HepG2 (cell line): ENCODE measurements around the gene ADCY9. TPM values are rescaled to one million over a fixed set of nuclear protein-coding genes. Genes with fewer than 3 reads are reported as not detected.

Experiments
- ATAC-seq: fragments of 200-7000 bp; cut with Tn5 transposase; 3 replicates; pipeline ENCODE4 v1.9.1; 2020; ENCODE audit warnings: mild to moderate bottlenecking, moderate library complexity
- BruUV-seq: library from RNA; stranded (reverse); fragments of 400-500 nt; replicated peaks from 2 replicates; lab custom pipeline; 2021; lab: Mats Ljungman, UMichigan
- CTCF ChIA-PET: fragments of 300-600 bp; formaldehyde crosslinking; extraction: SDS; loops from one replicate; lab custom pipeline; 2021; ENCODE audit warnings: low total read pairs, inconsistent platforms, low intra/inter-chr PET ratio; lab: Yijun Ruan, JAX
- POLR2A ChIA-PET: fragments of 350-600 bp; sonication (Branson Sonifier 250); formaldehyde crosslinking; loops from one replicate; lab custom pipeline; 2020; ENCODE audit warnings: antibody characterized with exemption, inconsistent platforms; lab: Yijun Ruan, JAX
- DNase-seq: peaks from one replicate; pipeline ENCODE4 v3.0.0-alpha.2; 2015; ENCODE audit warnings: low spot score
- FAIRE-seq: peaks from 3 replicates; lab custom pipeline; 2011; peaks lifted over from hg19 to GRCh38; lab: Jason Lieb, UNC
- H2AFZ ChIP-seq: one replicate; pipeline ENCODE4 v1.6.1; 2011; ENCODE audit warnings: low read length, inconsistent platforms
- H3K27ac ChIP-seq: fragments of 300-600 bp; 3 replicates; pipeline ENCODE4 v1.8.0; 2011; ENCODE audit warnings: mixed run types, mild to moderate bottlenecking, mixed read lengths, low read length, inconsistent platforms; ENCODE audit not compliant: insufficient read depth; ENCODE audit errors: extremely low read length
- H3K27me3 ChIP-seq, 2 experiments: fragments of 200-600 bp in 1 of 2; 2 replicates in 1 of 2; 3 replicates in 1 of 2; pipeline versions ENCODE4 v1.6.0 to v1.8.0; 2011; ENCODE audit warnings: low read length in 2 of 2, mild to moderate bottlenecking in 2 of 2, moderate library complexity in 2 of 2, inconsistent platforms in 1 of 2; ENCODE audit not compliant: insufficient read depth in 2 of 2, control insufficient read depth in 1 of 2
- H3K36me3 ChIP-seq, 2 experiments: fragments of 200-600 bp in 1 of 2; replicated peaks in 1 of 2; 2 replicates in 1 of 2; 3 replicates in 1 of 2; pipeline versions ENCODE4 v1.5.1 to v1.8.0; 2011; ENCODE audit warnings: low read length in 2 of 2, inconsistent platforms in 1 of 2; ENCODE audit not compliant: insufficient read depth in 2 of 2, control insufficient read depth in 1 of 2
- H3K4me1 ChIP-seq: 2 replicates; pipeline ENCODE4 v1.5.1; 2012; ENCODE audit warnings: low read length, inconsistent platforms; ENCODE audit not compliant: insufficient read depth
- H3K4me2 ChIP-seq: 2 replicates; pipeline ENCODE4 v1.6.0; 2011; ENCODE audit warnings: low read depth, low read length, inconsistent platforms
- H3K4me3 ChIP-seq, 3 experiments: fragments of 200-600 bp in 1 of 3; sonication (generic), shearing (Covaris generic) in 1 of 3; replicated peaks in 1 of 3; 2 replicates each; pipeline ENCODE4 v1.5.1; 2011 to 2016; ENCODE audit warnings: low read length in 3 of 3, inconsistent platforms in 2 of 3, low read depth in 2 of 3, mild to moderate bottlenecking in 2 of 3, control low read depth in 1 of 3, mixed read lengths in 1 of 3; ENCODE audit not compliant: insufficient read depth in 1 of 3
- H3K79me2 ChIP-seq: one replicate; pipeline ENCODE4 v1.6.1; 2011; ENCODE audit warnings: low read length, inconsistent platforms; ENCODE audit not compliant: insufficient read depth
- H3K9ac ChIP-seq: 2 replicates; pipeline ENCODE4 v1.6.0; 2011; ENCODE audit warnings: mild to moderate bottlenecking, low read depth, low read length, inconsistent platforms; ENCODE audit not compliant: insufficient read depth
- H3K9me3 ChIP-seq: 2 replicates; pipeline ENCODE4 v1.5.1; 2012; ENCODE audit warnings: mild to moderate bottlenecking, low read length
- H4K20me1 ChIP-seq: 2 replicates; pipeline ENCODE4 v1.6.0; 2011; ENCODE audit warnings: inconsistent platforms, mild to moderate bottlenecking, low read length, moderate library complexity; ENCODE audit not compliant: insufficient read depth
- ATF1 ChIP-seq: IDR thresholded peaks from 2 replicates; pipeline ENCODE4 v1.6.1; 2016; ENCODE audit warnings: mild to moderate bottlenecking, control low read depth
- E2F2 ChIP-seq: sonication (generic); formaldehyde crosslinking; IDR thresholded peaks from 2 replicates; pipeline ENCODE4 v1.4.0; 2020; ENCODE audit warnings: missing genetic modification reagents, borderline replicate concordance
- KMT2A ChIP-seq: sonication (generic); formaldehyde crosslinking; IDR thresholded peaks from 2 replicates; pipeline ENCODE4 v1.4.0; 2020; ENCODE audit warnings: missing genetic modification reagents
- LCORL ChIP-seq, 2 experiments: fragments of 450-650 bp in 1 of 2; sonication (generic) in 1 of 2; formaldehyde crosslinking in 1 of 2; IDR thresholded peaks; 2 replicates each; pipeline versions ENCODE4 v1.5.0 to v1.6.1; 2017 to 2020; ENCODE audit warnings: antibody characterized with exemption in 1 of 2, missing genetic modification reagents in 1 of 2
- NAIF1 ChIP-seq: sonication (generic); formaldehyde crosslinking; IDR thresholded peaks from 2 replicates; pipeline ENCODE4 v1.5.0; 2020; ENCODE audit warnings: mild to moderate bottlenecking, missing genetic modification reagents, borderline replicate concordance
- PHF21A ChIP-seq: sonication (generic); formaldehyde crosslinking; IDR thresholded peaks from 2 replicates; pipeline ENCODE4 v1.5.0; 2020; ENCODE audit warnings: mild to moderate bottlenecking, missing genetic modification reagents
- RELA ChIP-seq: sonication (generic); formaldehyde crosslinking; IDR thresholded peaks from 2 replicates; pipeline ENCODE4 v1.4.0; 2020; ENCODE audit warnings: missing genetic modification reagents
- SMAD3 ChIP-seq: sonication (generic); formaldehyde crosslinking; IDR thresholded peaks from 2 replicates; pipeline ENCODE4 v1.4.0; 2020; ENCODE audit warnings: missing genetic modification reagents
- SMYD3 ChIP-seq: sonication (generic); formaldehyde crosslinking; IDR thresholded peaks from 2 replicates; pipeline ENCODE4 v1.8.1; 2023; ENCODE audit warnings: mild to moderate bottlenecking, missing genetic modification reagents
- SP5 ChIP-seq: IDR thresholded peaks from 2 replicates; pipeline ENCODE4 v1.6.1; 2016; ENCODE audit warnings: low read depth, borderline replicate concordance
- ZFY ChIP-seq: sonication (generic); formaldehyde crosslinking; IDR thresholded peaks from 2 replicates; pipeline ENCODE4 v1.4.0; 2020; ENCODE audit warnings: missing genetic modification reagents
- ZKSCAN1 ChIP-seq: fragments of 150-350 bp; IDR thresholded peaks from 2 replicates; pipeline ENCODE4 v1.6.1; 2014; ENCODE audit warnings: low read length
- ZNF331 ChIP-seq: sonication (generic); formaldehyde crosslinking; IDR thresholded peaks from 2 replicates; pipeline ENCODE4 v1.4.0; 2020; ENCODE audit warnings: missing genetic modification reagents
- ZNF577 ChIP-seq: sonication (generic); formaldehyde crosslinking; IDR thresholded peaks from 2 replicates; pipeline ENCODE4 v1.4.0; 2020; ENCODE audit warnings: mild to moderate bottlenecking, low read depth, missing genetic modification reagents, borderline replicate concordance
- ZNF609 ChIP-seq: sonication (generic); formaldehyde crosslinking; IDR thresholded peaks from 2 replicates; pipeline ENCODE4 v1.4.0; 2020; ENCODE audit warnings: mild to moderate bottlenecking, missing genetic modification reagents, borderline replicate concordance
- ZSCAN31 ChIP-seq: sonication (generic); formaldehyde crosslinking; IDR thresholded peaks from 2 replicates; pipeline ENCODE4 v1.5.0; 2020; ENCODE audit warnings: low read depth, mild to moderate bottlenecking, missing genetic modification reagents
- WGBS: methylation state at CpG from one replicate; pipeline ENCODE4 v1.1.6; 2017; ENCODE audit warnings: low lambda C conversion rate; 5-methylcytosine and 5-hydroxymethylcytosine counted together
- in situ Hi-C: cut with HindIII; loops from 2 replicates; pipeline ENCODE4 v1.10.0; 2017; ENCODE audit warnings: low pct_unique_long_range_greater_than_20kb; ENCODE audit not compliant: extremely low pct_ligation_motif_present
- intact Hi-C: fragments of 100-400 bp; cut with micrococcal nuclease; formaldehyde crosslinking; loops from one replicate; pipeline ENCODE4 v1.10.0; 2022; ENCODE audit not compliant: unreplicated experiment
- polyA plus RNA-seq, 8 experiments: library from polyadenylated mRNA; depleted of rRNA in 3 of 8; stranded (reverse) in 7 of 8; unstranded in 1 of 8; fragments of >200 nt; fragmentation: Illumina TruSeq in 4 of 8; extraction: Trizol in 4 of 8; gene quantifications; 2 replicates each; pipeline versions ENCODE4 v1.2.1 to v1.2.3, GENCODE V29; 2011 to 2016; ENCODE audit warnings: low read depth in 4 of 8, missing spikeins in 1 of 8, mixed read lengths in 1 of 8; ENCODE audit not compliant: insufficient read depth in 1 of 8
- total RNA-seq, 5 experiments: library from RNA; depleted of rRNA; stranded (reverse); fragments of >200 nt; fragmentation: Illumina TruSeq; extraction: Trizol; gene quantifications; 2 replicates each; pipeline ENCODE4 v1.2.3, GENCODE V29; 2016; ENCODE audit warnings: low read depth in 1 of 5

The ADCY9 gene
- total and polyA plus RNA-seq, 2 of the 13 experiments (the other 11 are each of a cell fraction or from before 2014, with no cell fraction given): 11.2 to 13.9 TPM

DNA sequence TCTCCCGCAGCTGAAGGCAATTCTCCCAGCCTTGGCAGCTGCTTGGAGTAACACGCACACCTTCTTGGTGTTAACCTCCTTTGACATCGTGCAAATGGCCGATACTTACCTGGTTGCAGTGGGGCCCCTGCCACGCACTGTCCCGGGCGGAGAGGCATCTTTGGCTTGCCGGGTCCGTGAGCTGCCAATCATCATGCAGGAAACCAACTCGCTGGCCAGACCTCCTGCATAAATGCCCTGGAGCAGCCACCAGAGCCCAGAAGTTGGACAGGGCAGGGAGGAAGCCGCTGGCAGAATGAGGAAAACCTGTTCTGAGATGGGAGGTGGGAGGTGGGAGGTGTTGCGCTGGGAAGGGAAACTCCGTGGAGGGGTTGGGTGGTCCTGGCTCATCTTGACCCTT is 194.0 kb downstream of the ADCY9 start (continued):
- TF ChIP-seq ZNF609 (CRISPR knock-in tag) (no peak), SP5 (CRISPR knock-in tag) (no peak), ATF1 (no peak), ZFY (CRISPR knock-in tag) (no peak), E2F2 (no peak), ZNF331 (CRISPR knock-in tag) (no peak), NAIF1 (CRISPR knock-in tag) (no peak)

- Histone ChIP-seq H2AFZ (no peak overlapping the region), H4K20me1 (no peaks in the 10 kb centered on the region), H3K9me3 (peaks cover 11% of the 10 kb centered on the region; the same call in 1 of the 2 replicates), H3K36me3 (no peaks in the 10 kb centered on the region), H3K4me2 (no peak overlapping the region), H3K79me2 (no peaks in the 10 kb centered on the region), H3K4me3 (no peak overlapping the region), H3K27ac (no peak overlapping the region), H3K4me1 (no peaks in the 10 kb centered on the region), H3K9ac (no peak overlapping the region), H3K27me3 (peaks cover 4 to 27% of the 10 kb centered on the region in 2 experiments; a peak in 3 of 5 replicates)
- ChIA-PET POLR2A (no interaction called here), CTCF (no interaction called here)
- no TSS peak for BruUV-seq
- WGBS: 50% methylated on average over 6 of the region's 8 CpGs
- in situ Hi-C loops: no loop called here
- TF ChIP-seq RELA (CRISPR knock-in tag): no peak
- TF ChIP-seq KMT2A: no peak
- no peak for TF ChIP-seq ZSCAN31
- no peak for TF ChIP-seq PHF21A (CRISPR knock-in tag)
- TF ChIP-seq ZNF577 (CRISPR knock-in tag): no peak
- TF ChIP-seq SMYD3 (CRISPR knock-in tag): no peak
- no peak for TF ChIP-seq SMAD3
- no peak for TF ChIP-seq LCORL (IDR thresholded peaks at IDR 0.05)
- TF ChIP-seq LCORL (CRISPR knock-in tag; IDR thresholded peaks at IDR 0.05): no peak
- no peak for TF ChIP-seq ZKSCAN1
- ATAC-seq: no peak
- no peak for FAIRE-seq
- DNase-seq: no peak
- intact Hi-C loops: no loop called here
Measured at GRCh38 chr16:3920206-3920605, 196.0 kb downstream of the ADCY9 start.
